ENCODE measurements around the gene ZSWIM1. TPM values are rescaled to one million over a fixed set of nuclear protein-coding genes. Genes with fewer than 3 reads are reported as not detected.

ZSWIM1 gene
- total RNA-seq, 1 donor from 2014 or later, result 7.9 TPM

DNA sequence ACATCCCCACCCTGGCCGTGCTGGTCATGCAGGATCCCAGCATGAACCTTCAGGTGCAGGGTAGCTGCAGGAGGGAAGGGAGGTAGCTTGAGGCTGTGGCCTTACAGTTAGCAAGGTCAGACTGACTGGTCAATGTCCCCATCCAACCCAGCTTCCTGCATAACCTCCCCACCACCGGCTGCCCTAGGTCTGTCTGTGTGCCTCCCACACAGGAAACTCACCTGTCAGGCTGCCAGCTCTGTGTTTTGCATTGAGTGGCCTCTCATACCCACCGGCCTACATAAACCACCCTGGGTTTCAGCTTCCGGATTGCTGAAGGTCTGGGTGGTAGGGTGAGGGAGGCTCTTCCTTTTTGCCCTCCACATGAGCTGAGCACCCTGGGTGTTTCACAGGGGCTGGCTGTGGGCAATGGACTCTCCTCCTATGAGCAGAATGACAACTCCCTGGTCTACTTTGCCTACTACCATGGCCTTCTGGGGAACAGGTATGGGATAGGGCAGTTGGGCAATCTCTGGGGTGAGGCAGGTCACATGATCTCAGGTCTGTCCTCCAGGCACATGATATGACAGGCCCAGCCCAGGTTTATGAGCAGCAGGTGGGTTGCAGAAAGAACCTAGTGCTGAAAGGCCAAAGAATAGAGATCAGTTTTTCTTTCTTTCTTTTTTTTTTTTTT is 11.9 kb downstream of the ZSWIM1 start:
- TF ChIP-seq, protein P1, sequence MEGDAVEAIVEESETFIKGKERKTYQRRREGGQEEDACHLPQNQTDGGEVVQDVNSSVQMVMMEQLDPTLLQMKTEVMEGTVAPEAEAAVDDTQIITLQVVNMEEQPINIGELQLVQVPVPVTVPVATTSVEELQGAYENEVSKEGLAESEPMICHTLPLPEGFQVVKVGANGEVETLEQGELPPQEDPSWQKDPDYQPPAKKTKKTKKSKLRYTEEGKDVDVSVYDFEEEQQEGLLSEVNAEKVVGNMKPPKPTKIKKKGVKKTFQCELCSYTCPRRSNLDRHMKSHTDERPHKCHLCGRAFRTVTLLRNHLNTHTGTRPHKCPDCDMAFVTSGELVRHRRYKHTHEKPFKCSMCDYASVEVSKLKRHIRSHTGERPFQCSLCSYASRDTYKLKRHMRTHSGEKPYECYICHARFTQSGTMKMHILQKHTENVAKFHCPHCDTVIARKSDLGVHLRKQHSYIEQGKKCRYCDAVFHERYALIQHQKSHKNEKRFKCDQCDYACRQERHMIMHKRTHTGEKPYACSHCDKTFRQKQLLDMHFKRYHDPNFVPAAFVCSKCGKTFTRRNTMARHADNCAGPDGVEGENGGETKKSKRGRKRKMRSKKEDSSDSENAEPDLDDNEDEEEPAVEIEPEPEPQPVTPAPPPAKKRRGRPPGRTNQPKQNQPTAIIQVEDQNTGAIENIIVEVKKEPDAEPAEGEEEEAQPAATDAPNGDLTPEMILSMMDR (IDR thresholded peaks at IDR 0.05), result no peak
- no peak for DNase-seq (ENCODE audit: low spot score)
- Mint-ChIP-seq H3K4me3 (ENCODE audit: unreplicated experiment) (peak overlapping the region; percentile 91), H3K36me3 (ENCODE audit: low read depth) (peaks cover 10% of the 10 kb centered on the region), H3K9me3 (ENCODE audit: low read depth) (no peaks in the 10 kb centered on the region), H3K4me1 (ENCODE audit: low read depth) (peaks cover 20% of the 10 kb centered on the region), H3K27ac (ENCODE audit: unreplicated experiment) (no peak overlapping the region), H3K27me3 (ENCODE audit: low read depth) (no peaks in the 10 kb centered on the region)

DNA sequence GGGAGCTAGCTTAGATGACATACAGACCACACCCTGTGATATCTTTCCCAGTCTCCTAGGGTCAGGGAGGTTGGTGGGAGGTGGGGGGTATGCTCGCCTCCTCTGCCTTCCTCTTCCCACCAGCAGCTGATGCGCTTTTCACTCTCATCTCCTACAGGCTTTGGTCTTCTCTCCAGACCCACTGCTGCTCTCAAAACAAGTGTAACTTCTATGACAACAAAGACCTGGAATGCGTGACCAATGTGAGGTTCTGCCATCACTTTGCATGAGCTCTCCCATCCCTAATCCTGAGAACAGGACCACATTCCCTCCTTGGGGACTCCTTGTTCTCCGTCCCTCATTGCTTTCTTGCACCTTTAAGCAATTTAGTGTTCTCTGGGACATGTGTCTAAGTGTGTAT is 12.8 kb downstream of the ZSWIM1 start:
- H3K4me3 Mint-ChIP-seq (ENCODE audit: unreplicated experiment), result no peak overlapping the region
- DNase-seq (ENCODE audit: low spot score), result no peak

DNA sequence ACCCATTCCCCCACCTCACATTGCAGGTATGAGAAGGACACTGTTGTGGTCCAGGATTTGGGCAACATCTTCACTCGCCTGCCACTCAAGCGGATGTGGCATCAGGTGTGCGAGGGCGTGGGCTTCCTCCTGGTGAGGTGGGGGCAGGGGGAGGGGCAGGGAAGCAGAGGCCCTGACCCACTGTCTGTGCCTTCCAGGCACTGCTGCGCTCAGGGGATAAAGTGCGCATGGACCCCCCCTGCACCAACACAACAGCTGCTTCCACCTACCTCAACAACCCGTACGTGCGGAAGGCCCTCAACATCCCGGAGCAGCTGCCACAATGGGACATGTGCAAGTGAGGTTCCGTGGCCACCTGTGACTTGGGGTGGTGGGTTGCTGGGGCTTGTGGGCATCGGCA is 13.8 kb downstream of the ZSWIM1 start:
- Mint-ChIP-seq H3K4me3 (ENCODE audit: unreplicated experiment) (no peak overlapping the region), H3K27ac (ENCODE audit: unreplicated experiment) (no peak overlapping the region), H3K36me3 (ENCODE audit: low read depth) (peaks cover 15% of the 10 kb centered on the region), H3K9me3 (ENCODE audit: low read depth) (no peaks in the 10 kb centered on the region), H3K4me1 (ENCODE audit: low read depth) (peaks cover 18% of the 10 kb centered on the region), H3K27me3 (ENCODE audit: low read depth) (no peaks in the 10 kb centered on the region)
- DNase-seq (ENCODE audit: low spot score), result no peak
- TF ChIP-seq, protein P1 (IDR thresholded peaks at IDR 0.05), result no peak

More for the DNA sequence above, 12.8 kb downstream of the ZSWIM1 start:
- Mint-ChIP-seq H3K4me1 (ENCODE audit: low read depth) (peaks cover 20% of the 10 kb centered on the region), H3K36me3 (ENCODE audit: low read depth) (peaks cover 13% of the 10 kb centered on the region), H3K9me3 (ENCODE audit: low read depth) (no peaks in the 10 kb centered on the region), H3K27ac (ENCODE audit: unreplicated experiment) (no peak overlapping the region), H3K27me3 (ENCODE audit: low read depth) (no peaks in the 10 kb centered on the region)
- TF ChIP-seq, protein P1 (IDR thresholded peaks at IDR 0.05), result no peak

DNA sequence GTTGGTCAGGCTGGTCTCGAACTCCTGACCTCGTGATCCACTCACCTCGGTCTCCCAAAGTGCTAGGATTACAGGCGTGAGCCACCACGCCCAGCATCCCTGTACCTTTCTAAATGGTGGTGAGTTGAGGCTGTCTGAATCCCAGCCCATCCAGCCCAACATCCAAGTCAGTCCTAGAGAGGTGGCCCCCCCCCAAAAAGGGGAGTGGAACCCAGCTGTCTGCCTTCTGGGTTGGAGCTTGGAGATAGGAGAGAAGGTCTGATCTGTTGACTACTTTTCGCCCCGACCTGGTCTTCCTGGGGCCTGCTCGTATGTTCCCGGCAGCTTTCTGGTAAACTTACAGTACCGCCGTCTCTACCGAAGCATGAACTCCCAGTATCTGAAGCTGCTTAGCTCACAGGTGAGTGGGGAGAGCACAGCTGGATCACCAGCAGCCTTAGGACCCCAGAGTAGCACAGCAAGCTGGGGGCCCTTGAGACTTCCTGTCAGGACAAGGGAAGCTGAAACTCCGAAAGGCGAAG is 15.7 kb downstream of the ZSWIM1 start:
- Mint-ChIP-seq H3K4me1 (ENCODE audit: low read depth) (peaks cover 14% of the 10 kb centered on the region), H3K27ac (ENCODE audit: unreplicated experiment) (no peak overlapping the region), H3K9me3 (ENCODE audit: low read depth) (no peaks in the 10 kb centered on the region)

DNA sequence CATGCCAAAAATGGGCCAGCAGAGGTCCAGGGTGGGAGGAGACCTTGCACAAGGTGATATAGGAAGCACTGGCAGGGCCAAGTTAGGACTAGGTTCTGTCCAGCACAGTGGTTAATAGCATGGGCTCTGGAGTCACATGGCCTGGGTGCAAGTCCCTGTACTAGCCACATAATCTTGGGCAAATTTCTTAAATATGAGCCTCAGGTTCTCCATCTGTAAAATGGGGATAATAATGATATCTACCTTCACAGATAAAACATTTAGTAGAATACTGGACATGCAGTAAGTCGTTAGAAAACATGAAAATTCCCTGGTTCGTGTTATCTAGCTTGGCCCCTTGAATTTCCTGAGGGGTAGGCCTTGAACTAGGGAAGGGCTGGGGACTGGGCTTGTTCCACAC is 16.3 kb downstream of the ZSWIM1 start:
- DNase-seq (ENCODE audit: low spot score), result no peak
- no peaks in the 10 kb centered on the region for H3K27me3 Mint-ChIP-seq (ENCODE audit: low read depth)
- H3K4me1 Mint-ChIP-seq (ENCODE audit: low read depth), result peaks cover 9% of the 10 kb centered on the region
- H3K36me3 Mint-ChIP-seq (ENCODE audit: low read depth), result peaks cover 15% of the 10 kb centered on the region
- TF ChIP-seq, protein P1 (IDR thresholded peaks at IDR 0.05), result no peak
- no peak overlapping the region for H3K4me3 Mint-ChIP-seq (ENCODE audit: unreplicated experiment)
- H3K27ac Mint-ChIP-seq (ENCODE audit: unreplicated experiment), result no peak overlapping the region
- H3K9me3 Mint-ChIP-seq (ENCODE audit: low read depth), result no peaks in the 10 kb centered on the region

More for the DNA sequence above, 15.7 kb downstream of the ZSWIM1 start:
- TF ChIP-seq, protein P1 (IDR thresholded peaks at IDR 0.05), result no peak
- Mint-ChIP-seq H3K36me3 (ENCODE audit: low read depth) (peaks cover 15% of the 10 kb centered on the region), H3K4me3 (ENCODE audit: unreplicated experiment) (no peak overlapping the region), H3K27me3 (ENCODE audit: low read depth) (no peaks in the 10 kb centered on the region)
- DNase-seq (ENCODE audit: low spot score), result no peak
